Endothelial cell of umbilical vein (primary cell): ENCODE results near the gene TMEM37. TPM values are rescaled to one million over a fixed set of nuclear protein-coding genes. Genes with fewer than 3 reads are reported as not detected.

Source experiments
- BruUV-seq: library from RNA; stranded (reverse); fragments of 400-500 nt; replicated peaks from 2 replicates; lab custom pipeline; 2021; lab: Mats Ljungman, UMichigan
- CTCF ChIA-PET: fragments of 300-600, 350-600 bp; sonication (Branson Sonifier 250); formaldehyde crosslinking; loops from one replicate; lab custom pipeline; 2021; ENCODE audit warnings: antibody characterized with exemption, inconsistent platforms; lab: Charles Lee
- POLR2A ChIA-PET: fragments of 300-600, 350-600 bp; sonication (Branson Sonifier 250); formaldehyde crosslinking; loops from one replicate; lab custom pipeline; 2021; ENCODE audit warnings: antibody characterized with exemption, inconsistent platforms; lab: Charles Lee
- DNase-seq: peaks from one replicate; pipeline ENCODE4 v3.0.0-alpha.2; 2011; ENCODE audit warnings: low read depth, low spot score
- FAIRE-seq: peaks from 2 replicates; lab custom pipeline; 2011; peaks lifted over from hg19 to GRCh38; lab: Jason Lieb, UNC
- H2AFZ ChIP-seq: 2 replicates; pipeline ENCODE4 v1.6.0; 2012; ENCODE audit warnings: low read depth, low read length, control low read depth, inconsistent platforms
- H3K27ac ChIP-seq: 2 replicates; pipeline ENCODE4 v1.5.1; 2011; ENCODE audit warnings: low read depth, mild to moderate bottlenecking, control low read depth, low read length, moderate library complexity; ENCODE audit not compliant: insufficient read depth
- H3K27me3 ChIP-seq, 2 experiments: 2 replicates each; pipeline versions ENCODE4 v1.6.0 to v1.6.1; 2011; ENCODE audit warnings: low read length in 2 of 2, mixed read lengths in 1 of 2; ENCODE audit not compliant: control insufficient read depth in 2 of 2, insufficient read depth in 2 of 2
- H3K36me3 ChIP-seq, 2 experiments: 2 replicates in 1 of 2; 3 replicates in 1 of 2; pipeline ENCODE4 v1.5.1; 2011; ENCODE audit warnings: low read length in 2 of 2, mild to moderate bottlenecking in 1 of 2, moderate library complexity in 1 of 2; ENCODE audit not compliant: control insufficient read depth in 2 of 2, insufficient read depth in 2 of 2; ENCODE audit errors: extremely low read depth in 1 of 2
- H3K4me1 ChIP-seq: 3 replicates; pipeline ENCODE4 v1.5.1; 2011; ENCODE audit warnings: mild to moderate bottlenecking, low read length; ENCODE audit not compliant: control insufficient read depth, insufficient read depth; ENCODE audit errors: extremely low read depth
- H3K4me2 ChIP-seq: 2 replicates; pipeline ENCODE4 v1.6.1; 2011; ENCODE audit warnings: low read length, control low read depth, mixed read lengths; ENCODE audit not compliant: insufficient read depth
- H3K4me3 ChIP-seq, 3 experiments: fragments of 200-600 bp in 1 of 3; sonication (generic), shearing (Covaris generic) in 1 of 3; replicated peaks in 1 of 3; 2 replicates each; pipeline ENCODE4 v1.5.1; 2011 to 2016; ENCODE audit warnings: control low read depth in 3 of 3, low read length in 3 of 3, mild to moderate bottlenecking in 2 of 3, inconsistent platforms in 1 of 3, low read depth in 1 of 3, moderate library complexity in 1 of 3; ENCODE audit not compliant: insufficient read depth in 1 of 3
- H3K79me2 ChIP-seq: 2 replicates; pipeline ENCODE4 v1.6.0; 2012; ENCODE audit warnings: low read length, inconsistent platforms; ENCODE audit not compliant: control insufficient read depth, insufficient read depth
- H3K9ac ChIP-seq: replicated peaks from 2 replicates; pipeline ENCODE3; 2011; ENCODE audit warnings: low read length, control low read depth; ENCODE audit not compliant: insufficient read depth; ENCODE audit errors: extremely low read depth
- H3K9me1 ChIP-seq: replicated peaks from 3 replicates; pipeline ENCODE4 v1.6.0; 2011; ENCODE audit warnings: mild to moderate bottlenecking, low read length; ENCODE audit not compliant: control insufficient read depth, insufficient read depth; ENCODE audit errors: extremely low read depth
- H3K9me3 ChIP-seq: replicated peaks from 2 replicates; pipeline ENCODE4 v1.5.1; 2012; ENCODE audit warnings: low read length, inconsistent platforms; ENCODE audit not compliant: control insufficient read depth, insufficient read depth
- H4K20me1 ChIP-seq: replicated peaks from 2 replicates; pipeline ENCODE3; 2011; ENCODE audit warnings: mild to moderate bottlenecking, low read length; ENCODE audit not compliant: control insufficient read depth, insufficient read depth; ENCODE audit errors: extremely low read depth
- CTCF ChIP-seq, 2 donors: IDR thresholded peaks; 1 replicate in 1 of 2; 2 replicates in 1 of 2; pipeline ENCODE4 v1.5.1; 2011; ENCODE audit warnings: low read length in 2 of 2, mild to moderate bottlenecking in 2 of 2, moderate library complexity in 2 of 2, control low read depth in 1 of 2, inconsistent platforms in 1 of 2, low read depth in 1 of 2; ENCODE audit not compliant: insufficient read depth in 1 of 2; ENCODE audit errors: extremely low read depth in 1 of 2
- EZH2 ChIP-seq: IDR thresholded peaks from 2 replicates; pipeline ENCODE4 v1.6.1; 2012; ENCODE audit warnings: borderline replicate concordance, low read depth, mild to moderate bottlenecking, moderate library complexity, low read length, inconsistent platforms; ENCODE audit not compliant: severe bottlenecking
- FOS ChIP-seq: IDR thresholded peaks from 2 replicates; pipeline ENCODE4 v1.6.1; 2011; ENCODE audit warnings: mild to moderate bottlenecking, low read length, moderate library complexity, borderline replicate concordance; ENCODE audit not compliant: insufficient read depth
- GATA2 ChIP-seq: IDR thresholded peaks from 2 replicates; pipeline ENCODE4 v1.7.0; 2011; ENCODE audit warnings: low read depth, mild to moderate bottlenecking, moderate library complexity, mixed read lengths, low read length; ENCODE audit not compliant: insufficient read length, insufficient read depth
- JUN ChIP-seq: IDR thresholded peaks from 2 replicates; pipeline ENCODE4 v1.6.1; 2011; ENCODE audit warnings: borderline replicate concordance, low read depth; ENCODE audit not compliant: insufficient read length, insufficient read depth
- MYC ChIP-seq: IDR thresholded peaks from one replicate; pipeline ENCODE4 v1.6.1; 2011; ENCODE audit warnings: mild to moderate bottlenecking, low read depth, low read length
- POLR2A ChIP-seq: IDR thresholded peaks from 2 replicates; pipeline ENCODE4 v1.6.1; 2012; ENCODE audit warnings: low read depth, mild to moderate bottlenecking, control low read depth, low read length
- POLR2AphosphoS5 ChIP-seq: IDR thresholded peaks from 2 replicates; pipeline ENCODE4 v1.6.1; 2012; ENCODE audit warnings: low read depth, mild to moderate bottlenecking, control low read depth, low read length, moderate library complexity; ENCODE audit not compliant: insufficient read depth
- dilution Hi-C: fragments of 300-500 bp; cut with MboI; formaldehyde crosslinking; loops from one replicate; pipeline ENCODE4 v1.15.0; 2019; ENCODE audit warnings: low sequenced_read_pairs; ENCODE audit not compliant: extremely low pct_ligation_motif_present
- intact Hi-C: fragments of 100-400 bp; cut with micrococcal nuclease; formaldehyde crosslinking; loops from one replicate; pipeline ENCODE4 v1.10.0; 2022
- polyA plus RNA-seq, 4 experiments: library from polyadenylated mRNA; depleted of rRNA in 3 of 4; stranded (reverse) in 3 of 4; unstranded in 1 of 4; fragments of >200 nt; gene quantifications; 2 replicates each; pipeline versions ENCODE4 v1.2.1 to v1.2.3, GENCODE V29; 2011 to 2012; ENCODE audit warnings: missing spikeins in 1 of 4
- total RNA-seq: library from RNA; stranded (reverse); gene quantifications from 2 replicates; pipeline ENCODE4 v1.2.3, GENCODE V29; 2021
- TF ChIP-seq, protein P1 (sequence below): IDR thresholded peaks from 2 replicates; pipeline ENCODE4 v1.6.1; 2011; ENCODE audit not compliant: insufficient read depth, insufficient read length

Gene TMEM37
- total and polyA plus RNA-seq, 2 donors (not counting 3 experiments of a cell fraction or from before 2014, with no cell fraction given), result 3.5 to 16.2 TPM

DNA sequence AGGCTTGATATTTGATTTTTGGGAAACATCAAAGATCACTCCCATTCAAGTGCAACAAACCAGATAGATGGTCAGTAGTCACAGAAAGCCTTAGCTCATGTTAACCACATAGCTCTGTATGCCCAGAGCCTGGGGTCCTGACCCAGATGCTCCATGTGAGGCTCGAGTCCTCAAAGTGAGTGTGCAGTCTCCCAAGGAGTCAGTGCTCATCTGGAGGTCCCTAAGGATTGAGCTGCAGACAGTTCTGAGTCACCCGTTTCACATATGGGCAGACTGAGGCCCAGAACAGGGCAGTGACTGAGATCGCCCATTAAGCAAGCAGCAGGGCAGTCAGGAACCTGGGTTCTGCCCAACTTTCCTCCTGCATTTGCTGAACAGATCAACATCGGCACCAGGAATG is 9.2 kb downstream of the TMEM37 start:
- no peak overlapping the region for H3K4me3 ChIP-seq
- H3K27me3 ChIP-seq, result no peaks in the 10 kb centered on the region
- DNase-seq (no peak), FAIRE-seq (no peak)
- H3K9me1 ChIP-seq, result no peaks in the 10 kb centered on the region
- POLR2A ChIA-PET, result no interaction called here
- no peak for TF ChIP-seq EZH2
- no peak for TF ChIP-seq JUN
- TF ChIP-seq, protein P1, sequence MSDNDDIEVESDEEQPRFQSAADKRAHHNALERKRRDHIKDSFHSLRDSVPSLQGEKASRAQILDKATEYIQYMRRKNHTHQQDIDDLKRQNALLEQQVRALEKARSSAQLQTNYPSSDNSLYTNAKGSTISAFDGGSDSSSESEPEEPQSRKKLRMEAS, result no peak
- no peak for TF ChIP-seq POLR2AphosphoS5
- no peak for TF ChIP-seq GATA2
- no peak for TF ChIP-seq MYC
- no peak for TF ChIP-seq POLR2A
- no peak for TF ChIP-seq FOS
- no peak for TF ChIP-seq CTCF (IDR thresholded peaks at IDR 0.05; ENCODE audit: extremely low read depth in 1 of 2, insufficient read depth in 1 of 2, low read depth in 1 of 2, low read length in 2 of 2)
- no peaks in the 10 kb centered on the region for H3K4me1 ChIP-seq
- dilution Hi-C loops (no loop called here), intact Hi-C loops (no loop called here)
- H3K9me3 ChIP-seq, result no peaks in the 10 kb centered on the region
- no peak overlapping the region for H3K9ac ChIP-seq
- H3K36me3 ChIP-seq, result no peaks in the 10 kb centered on the region
- no peak overlapping the region for H2AFZ ChIP-seq
- no TSS peak for BruUV-seq
- no peak overlapping the region for H3K27ac ChIP-seq
- no peaks in the 10 kb centered on the region for H3K79me2 ChIP-seq
- CTCF ChIA-PET, result interaction anchor here (0.8 to 1.4 kb wide), 2 partner anchors 10 to 11 kb away, joined by 3 to 6 read pairs; no protein-coding TSS in a partner anchor
- H3K4me2 ChIP-seq, result no peak overlapping the region
- H4K20me1 ChIP-seq, result no peaks in the 10 kb centered on the region
